ENCODE measurements around the gene CCDC61.
A peak's percentile ranks its signal among the peaks of the same experiment; 100 is the strongest.

Gene CCDC61

GRCh38 chr19:46033401-46033800 is 38.1 kb downstream of the CCDC61 start:
- Histone ChIP-seq H3K23ac (ENCODE audit: low read depth, low read length, poor library complexity) (no peak overlapping the region), H2BK5ac (ENCODE audit: low read length) (no peak overlapping the region), H3K4me1 (ENCODE audit: control insufficient read depth in 2 of 2, insufficient read depth in 1 of 2, low read depth in 1 of 2, low read length in 2 of 2) (peaks cover 8 to 10% of the 10 kb centered on the region in 2 donors), H2BK12ac (ENCODE audit: low read length) (no peak overlapping the region), H3K4ac (ENCODE audit: low read length) (no peak overlapping the region), H3K4me3 (ENCODE audit: low read length in 2 of 2) (no peak overlapping the region), H2AK5ac (ENCODE audit: low read depth, low read length) (peak overlapping the region; percentile 53), H3K79me1 (ENCODE audit: low read depth, low read length) (peaks cover 1% of the 10 kb centered on the region), H3K4me2 (ENCODE audit: insufficient read depth, low read length, poor library complexity, severe bottlenecking) (no peak overlapping the region), H2BK120ac (ENCODE audit: low read depth, low read length) (no peak overlapping the region), H2AFZ (ENCODE audit: low read length) (no peak overlapping the region), H3K36me3 (replicated peaks in 1 of 2; ENCODE audit: control insufficient read depth in 2 of 2, insufficient read depth in 2 of 2, low read length in 2 of 2) (peaks cover 0 to 2% of the 10 kb centered on the region in 2 donors), H3K14ac (ENCODE audit: low read length) (no peak overlapping the region), H4K8ac (ENCODE audit: low read depth, low read length) (no peak overlapping the region), H3K9ac (ENCODE audit: low read depth, low read length, poor library complexity) (no peak overlapping the region), H3K9me3 (replicated peaks in 1 of 2; ENCODE audit: control insufficient read depth in 2 of 2, insufficient read depth in 1 of 2, low read depth in 1 of 2, low read length in 2 of 2) (peaks cover 5 to 12% of the 10 kb centered on the region in 2 donors), H4K91ac (ENCODE audit: low read depth, low read length, poor library complexity) (no peak overlapping the region), H3K27ac (replicated peaks; ENCODE audit: low read length) (no peak overlapping the region), H2BK15ac (ENCODE audit: low read length) (no peak overlapping the region), H3K27me3 (ENCODE audit: control insufficient read depth in 3 of 3, insufficient read depth in 3 of 3, low read depth in 1 of 3, low read length in 3 of 3) (no peaks in the 10 kb centered on the region), H3K18ac (ENCODE audit: low read length) (no peak overlapping the region)
- WGBS, 2 donors (ENCODE audit: extremely low coverage in 2 of 2, insufficient read length in 2 of 2, insufficient replicate concordance in 1 of 2), result no CpG with 5 or more reads among the region's 11 CpGs
- DNase-seq (ENCODE audit: low spot score), result no peak

GRCh38 chr19:46035546-46035945 is 40.3 kb downstream of the CCDC61 start:
- H3K27ac ChIP-seq (replicated peaks; ENCODE audit: low read length), result no peak overlapping the region
- no peak overlapping the region for H3K4ac ChIP-seq (ENCODE audit: low read length)
- H3K14ac ChIP-seq (ENCODE audit: low read length), result peak overlapping the region; percentile 38
- no peak overlapping the region for H3K23ac ChIP-seq (ENCODE audit: low read depth, low read length, poor library complexity)
- H2BK120ac ChIP-seq (ENCODE audit: low read depth, low read length), result no peak overlapping the region
- H2AK5ac ChIP-seq (ENCODE audit: low read depth, low read length), result peak overlapping the region; percentile 79
- H3K9me3 ChIP-seq (replicated peaks in 1 of 2; ENCODE audit: control insufficient read depth in 2 of 2, insufficient read depth in 1 of 2, low read depth in 1 of 2, low read length in 2 of 2), result peaks cover 11 to 12% of the 10 kb centered on the region in 2 donors
- H3K27me3 ChIP-seq (ENCODE audit: control insufficient read depth in 3 of 3, insufficient read depth in 3 of 3, low read depth in 1 of 3, low read length in 3 of 3), result no peaks in the 10 kb centered on the region
- no peak overlapping the region for H3K4me3 ChIP-seq (ENCODE audit: low read length in 2 of 2)
- no peak overlapping the region for H3K18ac ChIP-seq (ENCODE audit: low read length)
- peak overlapping the region; percentile 81 for H2BK15ac ChIP-seq (ENCODE audit: low read length)
- no peak overlapping the region for H2AFZ ChIP-seq (ENCODE audit: low read length)
- peaks cover 0 to 2% of the 10 kb centered on the region in 2 donors for H3K36me3 ChIP-seq (replicated peaks in 1 of 2; ENCODE audit: control insufficient read depth in 2 of 2, insufficient read depth in 2 of 2, low read length in 2 of 2)
- peak overlapping the region; percentile 66 for H2BK5ac ChIP-seq (ENCODE audit: low read length)
- peaks cover 1% of the 10 kb centered on the region for H3K79me1 ChIP-seq (ENCODE audit: low read depth, low read length)
- peaks cover 5 to 6% of the 10 kb centered on the region in 2 donors for H3K4me1 ChIP-seq (ENCODE audit: control insufficient read depth in 2 of 2, insufficient read depth in 1 of 2, low read depth in 1 of 2, low read length in 2 of 2)
- H4K8ac ChIP-seq (ENCODE audit: low read depth, low read length), result no peak overlapping the region
- H3K4me2 ChIP-seq (ENCODE audit: insufficient read depth, low read length, poor library complexity, severe bottlenecking), result no peak overlapping the region
- no peak overlapping the region for H2BK12ac ChIP-seq (ENCODE audit: low read length)
- no peak overlapping the region for H4K91ac ChIP-seq (ENCODE audit: low read depth, low read length, poor library complexity)
- no peak for DNase-seq (ENCODE audit: low spot score)
- WGBS, 2 donors (ENCODE audit: extremely low coverage in 2 of 2, insufficient read length in 2 of 2, insufficient replicate concordance in 1 of 2), result no CpG with 5 or more reads among the region's 6 CpGs
- H3K9ac ChIP-seq (ENCODE audit: low read depth, low read length, poor library complexity), result no peak overlapping the region

GRCh38 chr19:46035986-46036743 is 40.9 kb downstream of the CCDC61 start:
- H3K4me2 ChIP-seq (ENCODE audit: insufficient read depth, low read length, poor library complexity, severe bottlenecking), result no peak overlapping the region
- H2BK120ac ChIP-seq (ENCODE audit: low read depth, low read length), result no peak overlapping the region
- no peaks in the 10 kb centered on the region for H3K27me3 ChIP-seq (ENCODE audit: control insufficient read depth in 3 of 3, insufficient read depth in 3 of 3, low read depth in 1 of 3, low read length in 3 of 3)
- DNase-seq (ENCODE audit: low spot score), result no peak
- peak overlapping the region; percentile 79 for H2AK5ac ChIP-seq (ENCODE audit: low read depth, low read length)
- peak overlapping the region; percentile 3 for H2BK12ac ChIP-seq (ENCODE audit: low read length)
- H2AFZ ChIP-seq (ENCODE audit: low read length), result no peak overlapping the region
- peak overlapping the region; percentile 65 for H4K8ac ChIP-seq (ENCODE audit: low read depth, low read length)
- H4K91ac ChIP-seq (ENCODE audit: low read depth, low read length, poor library complexity), result no peak overlapping the region
- no peak overlapping the region for H2BK15ac ChIP-seq (ENCODE audit: low read length)
- peak overlapping the region; percentile 76 for H3K4ac ChIP-seq (ENCODE audit: low read length)
- H3K4me3 ChIP-seq (ENCODE audit: low read length in 2 of 2), result no peak overlapping the region
- H3K18ac ChIP-seq (ENCODE audit: low read length), result peak overlapping the region; percentile 57
- H3K27ac ChIP-seq (replicated peaks; ENCODE audit: low read length), result no peak overlapping the region
- peak overlapping the region; percentile 85 for H3K23ac ChIP-seq (ENCODE audit: low read depth, low read length, poor library complexity)
- H3K14ac ChIP-seq (ENCODE audit: low read length), result peak overlapping the region; percentile 38
- H2BK5ac ChIP-seq (ENCODE audit: low read length), result peak overlapping the region; percentile 75
- H3K4me1 ChIP-seq (ENCODE audit: control insufficient read depth in 2 of 2, insufficient read depth in 1 of 2, low read depth in 1 of 2, low read length in 2 of 2), result peaks cover 1 to 2% of the 10 kb centered on the region in 2 donors
- no CpG with 5 or more reads among the region's 13 CpGs for WGBS, 2 donors (ENCODE audit: extremely low coverage in 2 of 2, insufficient read length in 2 of 2, insufficient replicate concordance in 1 of 2)
- H3K79me1 ChIP-seq (ENCODE audit: low read depth, low read length), result peaks cover 1% of the 10 kb centered on the region
- H3K36me3 ChIP-seq (replicated peaks in 1 of 2; ENCODE audit: control insufficient read depth in 2 of 2, insufficient read depth in 2 of 2, low read length in 2 of 2), result peaks cover 0 to 2% of the 10 kb centered on the region in 2 donors
- H3K9ac ChIP-seq (ENCODE audit: low read depth, low read length, poor library complexity), result no peak overlapping the region
- H3K9me3 ChIP-seq (replicated peaks in 1 of 2; ENCODE audit: control insufficient read depth in 2 of 2, insufficient read depth in 1 of 2, low read depth in 1 of 2, low read length in 2 of 2), result peaks cover 11 to 12% of the 10 kb centered on the region in 2 donors

GRCh38 chr19:46036744-46037128 is 41.5 kb downstream of the CCDC61 start:
- H2BK5ac ChIP-seq (ENCODE audit: low read length), result peak overlapping the region; percentile 75
- no peak overlapping the region for H2BK15ac ChIP-seq (ENCODE audit: low read length)
- peaks cover 11 to 12% of the 10 kb centered on the region in 2 donors for H3K9me3 ChIP-seq (replicated peaks in 1 of 2; ENCODE audit: control insufficient read depth in 2 of 2, insufficient read depth in 1 of 2, low read depth in 1 of 2, low read length in 2 of 2)
- no peak overlapping the region for H3K4me2 ChIP-seq (ENCODE audit: insufficient read depth, low read length, poor library complexity, severe bottlenecking)
- H3K14ac ChIP-seq (ENCODE audit: low read length), result peak overlapping the region; percentile 31
- H3K36me3 ChIP-seq (replicated peaks in 1 of 2; ENCODE audit: control insufficient read depth in 2 of 2, insufficient read depth in 2 of 2, low read length in 2 of 2), result peaks cover 0 to 2% of the 10 kb centered on the region in 2 donors
- no peak overlapping the region for H2AFZ ChIP-seq (ENCODE audit: low read length)
- H3K27me3 ChIP-seq (ENCODE audit: control insufficient read depth in 3 of 3, insufficient read depth in 3 of 3, low read depth in 1 of 3, low read length in 3 of 3), result no peaks in the 10 kb centered on the region
- H3K4me1 ChIP-seq (ENCODE audit: control insufficient read depth in 2 of 2, insufficient read depth in 1 of 2, low read depth in 1 of 2, low read length in 2 of 2), result no peaks in the 10 kb centered on the region
- WGBS, 2 donors (ENCODE audit: extremely low coverage in 2 of 2, insufficient read length in 2 of 2, insufficient replicate concordance in 1 of 2), result no CpG with 5 or more reads among the region's 3 CpGs
- no peak overlapping the region for H3K27ac ChIP-seq (replicated peaks; ENCODE audit: low read length)
- H3K23ac ChIP-seq (ENCODE audit: low read depth, low read length, poor library complexity), result peak overlapping the region; percentile 20
- no peak overlapping the region for H2BK120ac ChIP-seq (ENCODE audit: low read depth, low read length)
- H4K8ac ChIP-seq (ENCODE audit: low read depth, low read length), result peak overlapping the region; percentile 65
- H2AK5ac ChIP-seq (ENCODE audit: low read depth, low read length), result no peak overlapping the region
- no peak overlapping the region for H2BK12ac ChIP-seq (ENCODE audit: low read length)
- H3K9ac ChIP-seq (ENCODE audit: low read depth, low read length, poor library complexity), result no peak overlapping the region
- no peak overlapping the region for H4K91ac ChIP-seq (ENCODE audit: low read depth, low read length, poor library complexity)
- no peak overlapping the region for H3K18ac ChIP-seq (ENCODE audit: low read length)
- H3K4ac ChIP-seq (ENCODE audit: low read length), result no peak overlapping the region
- no peak overlapping the region for H3K4me3 ChIP-seq (ENCODE audit: low read length in 2 of 2)
- H3K79me1 ChIP-seq (ENCODE audit: low read depth, low read length), result peaks cover 1% of the 10 kb centered on the region
- DNase-seq (ENCODE audit: low spot score), result no peak
